Gastrocnemius medialis (tissue), 4 donors: Measurements from ENCODE around the gene PRR7. TPM values are rescaled to one million over a fixed set of nuclear protein-coding genes. Genes with fewer than 3 reads are reported as not detected.

Experiments
- ATAC-seq, 2 donors: fragments of 150-250 bp; one replicate each; pipeline ENCODE4 v1.9.1; 2016
- DNase-seq, 2 donors: peaks; one replicate each; pipeline ENCODE4 v3.0.0-alpha.2; 2019
- H3K27ac ChIP-seq, 4 donors: fragments of 200-600 bp; sonication (generic); 1 replicate in 1 of 4; 2 replicates in 3 of 4; pipeline ENCODE4 v1.5.1; 2016 to 2018; ENCODE audit warnings: mild to moderate bottlenecking in 2 of 4, moderate library complexity in 1 of 4
- H3K27me3 ChIP-seq, 3 donors: fragments of 200-600 bp; sonication (generic) in 2 of 3; 1 replicate in 1 of 3; 2 replicates in 2 of 3; pipeline versions ENCODE4 v1.5.1 to v1.6.0; 2016 to 2019; ENCODE audit warnings: mild to moderate bottlenecking in 1 of 3, moderate library complexity in 1 of 3
- H3K36me3 ChIP-seq, 2 donors: fragments of 200-600 bp; sonication (generic) in 1 of 2; one replicate each; pipeline ENCODE4 v1.5.1; 2017 to 2018
- H3K4me1 ChIP-seq, 2 donors: fragments of 200-600 bp; sonication (generic) in 1 of 2; one replicate each; pipeline ENCODE4 v1.5.1; 2016 to 2017; ENCODE audit warnings: mild to moderate bottlenecking in 2 of 2
- H3K4me3 ChIP-seq, 4 donors: fragments of 200-600 bp; sonication (generic) in 3 of 4; 1 replicate in 1 of 4; 2 replicates in 3 of 4; pipeline ENCODE4 v1.5.1; 2016 to 2019; ENCODE audit warnings: mild to moderate bottlenecking in 2 of 4
- H3K9me3 ChIP-seq, 3 donors: fragments of 200-600 bp; sonication (generic) in 2 of 3; 1 replicate in 1 of 3; 2 replicates in 2 of 3; pipeline ENCODE4 v1.5.1; 2016 to 2019
- POLR2A ChIP-seq, 2 donors: fragments of 450-650 bp; IDR thresholded peaks; one replicate each; pipeline ENCODE4 v1.6.1; 2017; ENCODE audit warnings: antibody characterized with exemption in 2 of 2, mild to moderate bottlenecking in 2 of 2, moderate library complexity in 2 of 2
- in situ Hi-C, 4 donors: fragments of 200-750 bp; cut with MboI; loops; one replicate each; pipeline versions ENCODE4 v1.15.0 to v1.8.0; 2017; ENCODE audit warnings: low sequenced_read_pairs in 4 of 4
- intact Hi-C: fragments of 100-400 bp; cut with DNase I; formaldehyde crosslinking; loops from one replicate; pipeline ENCODE4 v1.15.1; 2023; ENCODE audit warnings: low total_unique reads
- total RNA-seq, 4 donors: library from RNA; depleted of rRNA; stranded (reverse); fragments of >200 nt; gene quantifications; one replicate each; pipeline versions ENCODE4 v1.1.0 to v1.2.3, GENCODE V29; 2016
- TF ChIP-seq, protein P1 (sequence below), 5 experiments: fragments of 450-650 bp in 3 of 5; fragments of 200-600 bp in 2 of 5; sonication (generic) in 2 of 5; IDR thresholded peaks in 4 of 5; conservative IDR thresholded peaks in 1 of 5; 1 replicate in 4 of 5; 2 replicates in 1 of 5; pipeline ENCODE4 v1.5.1; 2016 to 2019; ENCODE audit warnings: antibody characterized with exemption in 5 of 5, mild to moderate bottlenecking in 3 of 5, moderate library complexity in 3 of 5

Gene PRR7
- total RNA-seq, 4 donors from 2014 or later, result 0.63 to 2.0 (median 1.4) TPM; not detected in 1

DNA sequence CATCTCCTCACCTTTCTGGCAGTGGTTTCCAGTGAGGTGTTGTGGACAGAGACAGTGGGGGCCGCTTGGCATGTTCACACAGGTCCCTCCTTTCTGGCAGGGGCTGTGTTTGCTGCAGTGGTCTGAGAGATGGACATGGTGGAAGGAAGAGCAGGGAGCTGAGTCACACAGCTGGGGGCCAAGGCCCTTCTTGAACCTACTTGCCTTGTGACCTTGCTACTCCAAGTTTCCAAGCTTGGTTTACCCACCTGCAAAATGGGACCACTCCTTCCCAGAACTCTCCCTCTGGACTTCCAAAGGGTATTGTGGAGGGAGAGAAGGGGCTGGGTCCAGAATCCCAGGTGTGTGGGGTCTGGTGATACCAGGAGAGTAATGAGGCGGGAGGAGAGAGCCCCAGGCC is 41.3 kb upstream of the PRR7 start:
- Histone ChIP-seq H3K9me3 (no peaks in the 10 kb centered on the region), H3K4me3 (no peak overlapping the region), H3K27ac (no peak overlapping the region), H3K36me3 (no peaks in the 10 kb centered on the region), H3K27me3 (peaks cover 38 to 44% (median 42%) of the 10 kb centered on the region in 3 donors), H3K4me1 (peaks cover 22 to 25% of the 10 kb centered on the region in 2 donors)
- ATAC-seq (no peak), DNase-seq (no peak)
- in situ Hi-C loops (loop anchor here in 2 of 4 donors (10.0 kb wide), 2 partner anchors 49 to 99 kb away; partner anchors contain the start of gene DOK3 (in 1 of the 2)), intact Hi-C loops (no loop called here)
- TF ChIP-seq, protein P1, sequence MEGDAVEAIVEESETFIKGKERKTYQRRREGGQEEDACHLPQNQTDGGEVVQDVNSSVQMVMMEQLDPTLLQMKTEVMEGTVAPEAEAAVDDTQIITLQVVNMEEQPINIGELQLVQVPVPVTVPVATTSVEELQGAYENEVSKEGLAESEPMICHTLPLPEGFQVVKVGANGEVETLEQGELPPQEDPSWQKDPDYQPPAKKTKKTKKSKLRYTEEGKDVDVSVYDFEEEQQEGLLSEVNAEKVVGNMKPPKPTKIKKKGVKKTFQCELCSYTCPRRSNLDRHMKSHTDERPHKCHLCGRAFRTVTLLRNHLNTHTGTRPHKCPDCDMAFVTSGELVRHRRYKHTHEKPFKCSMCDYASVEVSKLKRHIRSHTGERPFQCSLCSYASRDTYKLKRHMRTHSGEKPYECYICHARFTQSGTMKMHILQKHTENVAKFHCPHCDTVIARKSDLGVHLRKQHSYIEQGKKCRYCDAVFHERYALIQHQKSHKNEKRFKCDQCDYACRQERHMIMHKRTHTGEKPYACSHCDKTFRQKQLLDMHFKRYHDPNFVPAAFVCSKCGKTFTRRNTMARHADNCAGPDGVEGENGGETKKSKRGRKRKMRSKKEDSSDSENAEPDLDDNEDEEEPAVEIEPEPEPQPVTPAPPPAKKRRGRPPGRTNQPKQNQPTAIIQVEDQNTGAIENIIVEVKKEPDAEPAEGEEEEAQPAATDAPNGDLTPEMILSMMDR (IDR thresholded peaks at IDR 0.05 in 4 of 5, conservative IDR thresholded peaks at IDR 0.05 in 1 of 5), result no peak
- TF ChIP-seq POLR2A (IDR thresholded peaks at IDR 0.05), result no peak

DNA sequence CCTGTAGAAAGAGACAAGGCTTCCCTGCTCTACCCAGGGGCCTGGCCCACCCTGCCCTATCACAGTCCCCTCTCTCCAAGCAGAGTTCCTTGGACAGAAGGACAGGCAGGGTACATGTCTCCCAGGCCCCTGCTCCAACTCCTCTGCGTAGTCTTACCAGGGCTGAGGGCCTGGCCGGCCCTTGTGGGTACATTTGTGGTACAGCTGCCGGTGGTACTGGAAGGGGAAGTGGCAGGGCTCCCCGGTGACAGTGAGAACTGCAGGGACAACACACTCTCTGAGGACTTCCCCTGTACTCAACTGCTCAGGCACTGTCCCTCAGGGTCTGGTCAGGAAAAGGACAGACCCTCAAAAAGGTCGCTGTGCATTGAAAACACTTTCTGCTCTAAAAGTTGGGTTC is 40.8 kb upstream of the PRR7 start:
- DNase-seq (no peak), ATAC-seq (no peak)
- in situ Hi-C loops (loop anchor here in 2 of 4 donors (10.0 kb wide), 2 partner anchors 49 to 99 kb away; partner anchors contain the start of gene DOK3 (in 1 of the 2)), intact Hi-C loops (no loop called here)
- Histone ChIP-seq H3K9me3 (no peaks in the 10 kb centered on the region), H3K4me3 (no peak overlapping the region), H3K27ac (no peak overlapping the region), H3K36me3 (no peaks in the 10 kb centered on the region), H3K27me3 (peaks cover 33 to 39% (median 37%) of the 10 kb centered on the region in 3 donors), H3K4me1 (peaks cover 19 to 25% of the 10 kb centered on the region in 2 donors)
- TF ChIP-seq, protein P1 (IDR thresholded peaks at IDR 0.05 in 4 of 5, conservative IDR thresholded peaks at IDR 0.05 in 1 of 5), result no peak
- no peak for TF ChIP-seq POLR2A (IDR thresholded peaks at IDR 0.05)

DNA sequence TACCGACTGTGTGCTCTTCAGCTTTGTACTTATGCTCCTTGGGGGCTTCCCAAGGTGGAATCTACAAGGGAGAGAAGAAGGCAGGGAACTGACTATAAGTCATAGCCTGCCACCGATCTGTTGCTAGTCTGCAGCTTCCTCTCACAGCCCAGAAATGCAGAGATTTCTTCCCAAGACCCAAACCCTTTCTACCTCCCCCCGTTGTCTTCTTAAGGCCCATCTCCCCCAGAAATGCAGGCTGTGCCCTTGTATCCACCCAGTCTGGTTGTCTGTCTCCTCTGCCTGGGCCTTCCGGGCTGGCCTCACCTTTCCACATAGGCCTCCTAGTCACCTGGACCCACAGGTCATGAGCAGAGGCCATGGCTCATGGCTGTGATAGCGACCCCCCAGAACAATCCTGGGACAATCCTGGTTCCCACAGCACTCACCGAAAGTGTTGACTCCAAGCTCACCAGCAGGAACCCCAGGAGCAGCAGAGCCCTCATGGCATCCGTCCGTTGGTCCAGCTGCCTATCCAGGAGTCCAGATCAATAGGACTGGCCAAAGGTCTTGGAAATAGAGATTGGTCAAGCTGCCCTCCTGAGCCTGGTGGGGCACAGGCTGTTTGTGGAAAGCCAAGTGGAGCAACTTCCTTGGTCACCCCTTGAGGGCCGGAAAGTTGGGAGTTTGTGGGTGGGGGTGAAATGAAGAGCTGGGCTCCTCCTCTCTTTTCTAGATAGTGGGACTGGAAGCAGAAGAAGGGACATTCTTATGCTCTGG is 37.4 kb upstream of the PRR7 start, which contains the start of gene F12:
Gene F12, minus strand, starts transcription at position 522 of the 759 bp plus-strand sequence. Its CDS starts 37 bp downstream, at position 485.
- Histone ChIP-seq H3K27me3 (peaks cover 3 to 6% (median 4%) of the 10 kb centered on the region in 3 donors), H3K4me3 (no peak within 1 kb of the TSS), H3K4me1 (peaks cover 3 to 5% of the 10 kb centered on the region in 2 donors), H3K9me3 (no peaks in the 10 kb centered on the region), H3K36me3 (no peaks in the 10 kb centered on the region), H3K27ac (no peak within 1 kb of the TSS)
- TF ChIP-seq POLR2A (IDR thresholded peaks at IDR 0.05), result no peak
- TF ChIP-seq, protein P1 (IDR thresholded peaks at IDR 0.05 in 4 of 5, conservative IDR thresholded peaks at IDR 0.05 in 1 of 5), result no peak
- intact Hi-C loops (no loop called here), in situ Hi-C loops (loop anchor here in 2 of 4 donors (10.0 kb wide), 2 partner anchors 46 to 96 kb away; partner anchors contain the start of gene DOK3 (in 1 of the 2))
- DNase-seq (no peak), ATAC-seq (no peak)

DNA sequence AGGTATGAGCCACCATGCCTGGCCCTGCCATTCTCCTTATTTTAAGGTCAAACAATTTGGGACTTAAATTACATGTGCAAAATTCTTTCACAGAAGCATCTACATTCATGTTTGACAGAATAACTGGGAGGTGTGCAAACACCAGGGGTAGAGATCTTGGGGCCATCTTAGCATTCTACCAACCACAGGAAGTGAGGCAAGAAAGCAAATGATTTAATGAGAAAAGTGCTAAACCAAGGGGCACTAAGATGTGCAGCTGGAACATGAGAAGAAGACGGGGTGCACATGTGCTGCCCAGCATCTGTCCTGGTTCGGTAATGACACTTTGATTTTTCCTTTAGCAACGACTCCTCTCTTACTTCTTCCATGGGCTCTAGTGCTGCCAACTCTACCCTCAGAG is 36.0 kb upstream of the PRR7 start:
- no peak overlapping the region for H3K4me3 ChIP-seq
- no peak for ATAC-seq
- H3K36me3 ChIP-seq, result no peaks in the 10 kb centered on the region
- in situ Hi-C loops, result no loop called here
- no peaks in the 10 kb centered on the region for H3K9me3 ChIP-seq
- H3K27me3 ChIP-seq, result no peaks in the 10 kb centered on the region
- no peak for DNase-seq
- no peak overlapping the region for H3K27ac ChIP-seq
- no peak for TF ChIP-seq POLR2A (IDR thresholded peaks at IDR 0.05)
- TF ChIP-seq, protein P1 (IDR thresholded peaks at IDR 0.05 in 4 of 5, conservative IDR thresholded peaks at IDR 0.05 in 1 of 5), result no peak
- H3K4me1 ChIP-seq, result no peaks in the 10 kb centered on the region
- intact Hi-C loops, result no loop called here
